H1 (cell line): ENCODE results near the gene DHX29. TPM values are rescaled to one million over a fixed set of nuclear protein-coding genes. Genes with fewer than 3 reads are reported as not detected.

Experiments
- CTCF ChIA-PET: fragments of 300-600 bp; sonication (Branson Sonifier 250); formaldehyde crosslinking; loops from one replicate; lab custom pipeline; 2021; ENCODE audit not compliant: partially characterized antibody; lab: Charles Lee
- POLR2A ChIA-PET: fragments of 300-600 bp; sonication (Branson Sonifier 250); formaldehyde crosslinking; loops from one replicate; lab custom pipeline; 2021; ENCODE audit warnings: inconsistent platforms; ENCODE audit not compliant: partially characterized antibody; lab: Charles Lee
- DNase-seq, 2 experiments: peaks; one replicate each; pipeline versions ENCODE4 v3.0.0 to v3.0.0-alpha.2; 2010 to 2022; ENCODE audit warnings: low spot score in 2 of 2, low read depth in 1 of 2, mixed read lengths in 1 of 2
- FAIRE-seq: peaks from 2 replicates; lab custom pipeline; 2011; peaks lifted over from hg19 to GRCh38; lab: Jason Lieb, UNC
- H2AFZ ChIP-seq: 2 replicates; pipeline ENCODE4 v1.8.1; 2012; ENCODE audit warnings: low read length, inconsistent platforms
- H2AK5ac ChIP-seq: 2 replicates; pipeline ENCODE4 v1.6.1; 2013; ENCODE audit warnings: low read depth, low read length
- H2BK120ac ChIP-seq: replicated peaks from 2 replicates; pipeline ENCODE3; 2013; ENCODE audit warnings: low read depth, low read length, inconsistent platforms
- H2BK12ac ChIP-seq: 2 replicates; pipeline ENCODE4 v1.6.1; 2013; ENCODE audit warnings: low read depth, low read length
- H2BK15ac ChIP-seq: 2 replicates; pipeline ENCODE4 v1.6.1; 2013; ENCODE audit warnings: low read length
- H2BK20ac ChIP-seq: 2 replicates; pipeline ENCODE4 v1.6.1; 2013; ENCODE audit warnings: low read length
- H2BK5ac ChIP-seq: 2 replicates; pipeline ENCODE4 v1.6.1; 2013; ENCODE audit warnings: low read depth, low read length
- H3K14ac ChIP-seq: 2 replicates; pipeline ENCODE4 v1.6.1; 2013; ENCODE audit warnings: inconsistent platforms; ENCODE audit not compliant: insufficient read length
- H3K18ac ChIP-seq: 2 replicates; pipeline ENCODE4 v1.6.1; 2013; ENCODE audit warnings: low read length; ENCODE audit errors: extremely low read depth
- H3K23ac ChIP-seq: 2 replicates; pipeline ENCODE4 v1.6.1; 2013; ENCODE audit warnings: inconsistent platforms; ENCODE audit not compliant: insufficient read length
- H3K23me2 ChIP-seq: 2 replicates; pipeline ENCODE4 v1.6.1; 2013; ENCODE audit warnings: low read depth, low read length
- H3K27ac ChIP-seq: 2 replicates; pipeline ENCODE4 v1.6.1; 2011; ENCODE audit warnings: low read depth, low read length, inconsistent platforms
- H3K27me3 ChIP-seq, 4 experiments: replicated peaks in 1 of 4; 1 replicate in 1 of 4; 2 replicates in 3 of 4; pipeline versions ENCODE4 v1.6.1 to v1.8.1; 2011 to 2013; ENCODE audit warnings: low read length in 3 of 4, mild to moderate bottlenecking in 3 of 4, inconsistent platforms in 2 of 4, mixed read lengths in 2 of 4, moderate library complexity in 1 of 4; ENCODE audit not compliant: control insufficient read depth in 3 of 4, insufficient read depth in 3 of 4; ENCODE audit errors: extremely low read depth in 1 of 4
- H3K36me3 ChIP-seq, 4 experiments: 2 replicates each; pipeline versions ENCODE4 v1.6.1 to v1.8.1; 2011 to 2013; ENCODE audit warnings: mild to moderate bottlenecking in 4 of 4, low read length in 3 of 4, moderate library complexity in 2 of 4, control low read depth in 1 of 4, inconsistent platforms in 1 of 4; ENCODE audit not compliant: insufficient read depth in 4 of 4, control insufficient read depth in 2 of 4
- H3K4ac ChIP-seq: replicated peaks from 2 replicates; pipeline ENCODE3; 2013; ENCODE audit warnings: low read length, low read depth, mixed read lengths, inconsistent platforms; ENCODE audit not compliant: insufficient read length
- H3K4me1 ChIP-seq, 4 experiments: replicated peaks in 1 of 4; 1 replicate in 1 of 4; 2 replicates in 3 of 4; pipeline versions ENCODE4 v1.6.1 to v1.8.1; 2011 to 2013; ENCODE audit warnings: low read length in 3 of 4, inconsistent platforms in 2 of 4, mixed read lengths in 1 of 4; ENCODE audit not compliant: insufficient read depth in 4 of 4, control insufficient read depth in 3 of 4
- H3K4me2 ChIP-seq, 2 experiments: 2 replicates each; pipeline versions ENCODE4 v1.6.1 to v1.8.1; 2011 to 2013; ENCODE audit warnings: low read depth in 2 of 2, low read length in 2 of 2, control low read depth in 1 of 2, inconsistent platforms in 1 of 2, mild to moderate bottlenecking in 1 of 2; ENCODE audit not compliant: insufficient read depth in 1 of 2
- H3K4me3 ChIP-seq, 4 experiments: fragments of 200-600, 300-600 bp in 1 of 4; sonication (generic), shearing (Covaris generic), sonication (Bioruptor Twin) in 1 of 4; 2 replicates each; pipeline versions ENCODE4 v1.5.1 to v1.8.1; 2011 to 2016; ENCODE audit warnings: low read length in 4 of 4, low read depth in 3 of 4, control low read depth in 2 of 4, inconsistent platforms in 2 of 4, mild to moderate bottlenecking in 2 of 4, mixed read lengths in 1 of 4, moderate library complexity in 1 of 4; ENCODE audit not compliant: insufficient read depth in 2 of 4; ENCODE audit errors: extremely low read depth in 1 of 4
- H3K56ac ChIP-seq: replicated peaks from 2 replicates; pipeline ENCODE3; 2013; ENCODE audit warnings: low read depth, mild to moderate bottlenecking, mixed read lengths, low read length, inconsistent platforms; ENCODE audit not compliant: insufficient read length
- H3K79me1 ChIP-seq: 2 replicates; pipeline ENCODE4 v1.6.1; 2013; ENCODE audit warnings: low read depth, low read length, control low read depth
- H3K79me2 ChIP-seq, 2 experiments: 2 replicates each; pipeline versions ENCODE4 v1.6.1 to v1.8.1; 2012 to 2013; ENCODE audit warnings: low read length in 2 of 2, mild to moderate bottlenecking in 2 of 2, inconsistent platforms in 1 of 2; ENCODE audit not compliant: insufficient read depth in 2 of 2, control insufficient read depth in 1 of 2
- H3K9ac ChIP-seq, 4 experiments: replicated peaks in 1 of 4; 1 replicate in 1 of 4; 2 replicates in 3 of 4; pipeline versions ENCODE4 v1.6.1 to v1.8.1; 2011 to 2013; ENCODE audit warnings: low read depth in 3 of 4, low read length in 3 of 4, control low read depth in 2 of 4, mild to moderate bottlenecking in 2 of 4, moderate library complexity in 2 of 4, inconsistent platforms in 1 of 4; ENCODE audit errors: extremely low read depth in 1 of 4
- H3K9me3 ChIP-seq, 2 experiments: 2 replicates each; pipeline versions ENCODE4 v1.6.1 to v1.8.1; 2012 to 2013; ENCODE audit warnings: mild to moderate bottlenecking in 2 of 2, moderate library complexity in 2 of 2, control low read depth in 1 of 2, inconsistent platforms in 1 of 2, low read depth in 1 of 2, low read length in 1 of 2, mixed read lengths in 1 of 2; ENCODE audit not compliant: insufficient read depth in 2 of 2
- H4K20me1 ChIP-seq, 2 experiments: replicated peaks in 1 of 2; 2 replicates each; pipeline versions ENCODE3 to v1.8.1; 2011 to 2013; ENCODE audit warnings: inconsistent platforms in 2 of 2, low read length in 2 of 2, mild to moderate bottlenecking in 1 of 2; ENCODE audit not compliant: insufficient read depth in 2 of 2, control insufficient read depth in 1 of 2
- H4K5ac ChIP-seq: 2 replicates; pipeline ENCODE4 v1.6.1; 2013; ENCODE audit warnings: low read length, low read depth, mixed read lengths, inconsistent platforms; ENCODE audit not compliant: insufficient read length
- H4K8ac ChIP-seq: 2 replicates; pipeline ENCODE4 v1.8.0; 2013; ENCODE audit warnings: mild to moderate bottlenecking, moderate library complexity, low read length, inconsistent platforms; ENCODE audit not compliant: insufficient read depth; ENCODE audit errors: extremely low read depth
- H4K91ac ChIP-seq: replicated peaks from 2 replicates; pipeline ENCODE3; 2013; ENCODE audit warnings: low read length, mixed read lengths, inconsistent platforms; ENCODE audit not compliant: insufficient read length
- ATF3 ChIP-seq: IDR thresholded peaks from 2 replicates; pipeline ENCODE4 v1.6.1; 2011; ENCODE audit warnings: low read depth, mild to moderate bottlenecking, low read length; ENCODE audit not compliant: insufficient read depth
- CBX5 ChIP-seq: fragments of 300-800, 300-1000 bp; sonication (generic); IDR thresholded peaks from 2 replicates; pipeline ENCODE4 v1.7.1; 2016; ENCODE audit warnings: antibody characterized with exemption, low read length, low read depth
- CEBPB ChIP-seq: IDR thresholded peaks from 2 replicates; pipeline ENCODE4 v1.6.1; 2012; ENCODE audit warnings: low read depth, low read length
- E2F6 ChIP-seq: IDR thresholded peaks from 2 replicates; pipeline ENCODE4 v1.6.1; 2012; ENCODE audit warnings: inconsistent platforms
- FOSL1 ChIP-seq: IDR thresholded peaks from 2 replicates; pipeline ENCODE4 v1.6.1; 2011; ENCODE audit warnings: mild to moderate bottlenecking, low read depth, low read length, moderate library complexity; ENCODE audit not compliant: insufficient read depth
- GABPA ChIP-seq: IDR thresholded peaks from 2 replicates; pipeline ENCODE4 v1.6.1; 2011; ENCODE audit warnings: mild to moderate bottlenecking, low read length, moderate library complexity, borderline replicate concordance; ENCODE audit not compliant: insufficient read depth
- GTF2F1 ChIP-seq: IDR thresholded peaks from 2 replicates; pipeline ENCODE4 v1.6.1; 2012; ENCODE audit warnings: low read depth, low read length, improper control_type of control experiment, borderline replicate concordance
- JUN ChIP-seq: IDR thresholded peaks from 2 replicates; pipeline ENCODE4 v1.6.1; 2011; ENCODE audit warnings: low read depth, mild to moderate bottlenecking, improper control_type of control experiment, low read length
- KDM1A ChIP-seq: fragments of 200-600, 300-600 bp; sonication (generic); IDR thresholded peaks from 2 replicates; pipeline ENCODE4 v1.7.1; 2016; ENCODE audit warnings: mild to moderate bottlenecking, low read length, borderline replicate concordance
- NRF1 ChIP-seq: IDR thresholded peaks from 2 replicates; pipeline ENCODE4 v1.6.1; 2011; ENCODE audit warnings: mild to moderate bottlenecking, low read depth, low read length, improper control_type of control experiment
- POU5F1 ChIP-seq: IDR thresholded peaks from 2 replicates; pipeline ENCODE4 v1.6.1; 2011; ENCODE audit warnings: low read depth, mild to moderate bottlenecking, low read length, moderate library complexity
- RXRA ChIP-seq: IDR thresholded peaks from 2 replicates; pipeline ENCODE4 v1.6.1; 2011; ENCODE audit warnings: low read depth, mild to moderate bottlenecking, low read length, moderate library complexity; ENCODE audit not compliant: insufficient read depth
- SP1 ChIP-seq: IDR thresholded peaks from 2 replicates; pipeline ENCODE4 v1.6.1; 2011; ENCODE audit warnings: low read depth, low read length
- YY1 ChIP-seq: IDR thresholded peaks from 2 replicates; pipeline ENCODE4 v1.6.1; 2011; ENCODE audit warnings: low read depth, mild to moderate bottlenecking, low read length
- WGBS, 2 experiments: shearing (Covaris generic) in 1 of 2; methylation state at CpG; one replicate each; pipeline versions ENCODE4 v1.1.6 to v1.1.7; 2013 to 2015; ENCODE audit warnings: low lambda C conversion rate in 2 of 2, mixed read lengths in 2 of 2, inconsistent platforms in 1 of 2, low coverage in 1 of 2, missing lambda C conversion rate in 1 of 2; ENCODE audit not compliant: insufficient replicate concordance in 2 of 2, insufficient coverage in 1 of 2, insufficient read length in 1 of 2; ENCODE audit errors: extremely low coverage in 1 of 2, missing lambda C conversion rate in 1 of 2; 5-methylcytosine and 5-hydroxymethylcytosine counted together
- polyA plus RNA-seq, 7 experiments: library from polyadenylated mRNA; depleted of rRNA in 3 of 7; stranded (reverse) in 5 of 7; unstranded in 2 of 7; fragments of >200 nt in 5 of 7; fragments of 200-250 nt in 2 of 7; gene quantifications; 1 replicate in 5 of 7; 2 replicates in 1 of 7; 4 replicates in 1 of 7; pipeline versions ENCODE4 v1.2.1 to v1.2.3, GENCODE V29; 2011 to 2013; ENCODE audit warnings: missing spikeins in 2 of 7, mixed read lengths in 2 of 7
- total RNA-seq: library from RNA; stranded (reverse); fragmentation: NEBNext Ultra II Directional; extraction: Animal tissue kit (Norgen Biotek cat#: 25700); gene quantifications from 2 replicates; pipeline ENCODE4 v1.2.1, GENCODE V29; 2021

Gene DHX29
- total and polyA plus RNA-seq, 2 of the 8 experiments (the other 6 are each of a cell fraction or from before 2014, with no cell fraction given), result 3.4 to 32.1 TPM

- no peak overlapping the region for H3K4me2 ChIP-seq
- CTCF ChIA-PET, result no interaction called here
- TF ChIP-seq RXRA (no peak), YY1 (no peak), ATF3 (no peak), NRF1 (no peak), JUN (no peak), SP1 (no peak), FOSL1 (no peak), GABPA (no peak), E2F6 (no peak), GTF2F1 (no peak), POU5F1 (no peak), CEBPB (no peak), CBX5 (no peak), KDM1A (no peak)
Measured at GRCh38 chr5:55356896-55357295, 49.4 kb upstream of the DHX29 start.

More at GRCh38 chr5:55356896-55357295, 49.4 kb upstream of the DHX29 start:
- no peak overlapping the region for H4K91ac ChIP-seq
- H2AFZ ChIP-seq, result no peak overlapping the region
- no peak for FAIRE-seq
- peaks cover 0 to 4% of the 10 kb centered on the region in 2 experiments for H4K20me1 ChIP-seq
- no peak overlapping the region for H2BK20ac ChIP-seq
- no peaks in the 10 kb centered on the region for H3K4me1 ChIP-seq
- H2AK5ac ChIP-seq, result no peak overlapping the region
- H2BK5ac ChIP-seq, result no peak overlapping the region; the same call in 1 of the 2 replicates
- no peak overlapping the region for H4K5ac ChIP-seq
- no peak overlapping the region for H2BK120ac ChIP-seq
- H3K27ac ChIP-seq, result no peak overlapping the region
- 94% methylated on average over 4 of the region's 4 CpGs; no CpG with 5 or more reads in 1 of the 2 experiments for WGBS, 2 experiments
- DNase-seq, result no peak
- H2BK12ac ChIP-seq, result no peak overlapping the region
- no peak overlapping the region for H3K4ac ChIP-seq
- 0 out of 4 replicates have a peak, but pooled peaks cover 0 to 4% of the 10 kb centered on the region in 2 experiments for H3K79me2 ChIP-seq
- no peaks in the 10 kb centered on the region; the same call in 1 of the 2 replicates for H3K79me1 ChIP-seq
- H2BK15ac ChIP-seq, result no peak overlapping the region
- no peak overlapping the region for H3K23ac ChIP-seq
- H3K9ac ChIP-seq, result no peak overlapping the region
- no peak overlapping the region for H3K18ac ChIP-seq
- no peak overlapping the region for H3K4me3 ChIP-seq
- POLR2A ChIA-PET, result interaction anchor here (1.2 kb wide), 1 partner anchor 20 kb away, joined by 3 read pairs; no protein-coding TSS in a partner anchor
- no peak overlapping the region for H3K56ac ChIP-seq
- H4K8ac ChIP-seq, result no peak overlapping the region
- H3K14ac ChIP-seq, result no peak overlapping the region
- H3K23me2 ChIP-seq, result no peaks in the 10 kb centered on the region
- no peaks in the 10 kb centered on the region for H3K27me3 ChIP-seq
- H3K36me3 ChIP-seq, result peaks cover 2 to 73% (median 36%) of the 10 kb centered on the region in 4 experiments; a peak in 7 of 8 replicates
- no peaks in the 10 kb centered on the region for H3K9me3 ChIP-seq
